Daoy (cell line): ENCODE data around the gene ADAP1. TPM values are rescaled to one million over a fixed set of nuclear protein-coding genes. Genes with fewer than 3 reads are reported as not detected.

Experiments used
- DNase-seq: peaks from one replicate; pipeline ENCODE4 v3.0.0-alpha.2; 2015; ENCODE audit warnings: low read depth
- total RNA-seq: library from RNA; depleted of rRNA; stranded (reverse); fragments of >200 nt; shearing (Covaris generic); gene quantifications from 2 replicates; pipeline ENCODE4 v1.2.3, GENCODE V29; 2014

The ADAP1 gene
- total RNA-seq, 1 experiment from 2014 or later = 1.3 TPM

- DNase-seq = peak; percentile 60
Observed at GRCh38 chr7:988963-989529, 34.6 kb upstream of the ADAP1 start.

GRCh38 chr7:988426-988911 is 34.0 kb upstream of the ADAP1 start:
- peak; percentile 44 for DNase-seq

- DNase-seq = no peak
Observed at GRCh38 chr7:987909-988308, 33.4 kb upstream of the ADAP1 start.

GRCh38 chr7:986766-987751 is 32.6 kb upstream of the ADAP1 start:
- no peak for DNase-seq

GRCh38 chr7:985915-986741 is 31.6 kb upstream of the ADAP1 start:
- peak; percentile 71 for DNase-seq

GRCh38 chr7:985127-985416 is 30.6 kb upstream of the ADAP1 start:
- no peak for DNase-seq

GRCh38 chr7:984361-985126 is 30.1 kb upstream of the ADAP1 start:
- DNase-seq = peak; percentile 16

- DNase-seq = no peak
Observed at GRCh38 chr7:983616-984071, 29.2 kb upstream of the ADAP1 start.

- no peak for DNase-seq
Observed at GRCh38 chr7:983004-983615, 28.6 kb upstream of the ADAP1 start, which contains the start of gene CYP2W1. CYP2W1 (plus strand) TSS chr7:983181; CDS start chr7:983212, 31 bp downstream.

- no peak for DNase-seq
Observed at GRCh38 chr7:982511-983003, 28.1 kb upstream of the ADAP1 start.

GRCh38 chr7:981793-982510 is 27.5 kb upstream of the ADAP1 start:
- DNase-seq = no peak

- peak; percentile 13 for DNase-seq
Observed at GRCh38 chr7:979886-980571, 25.5 kb upstream of the ADAP1 start.

GRCh38 chr7:979151-979550 is 24.7 kb upstream of the ADAP1 start:
- DNase-seq = no peak

- DNase-seq = no peak
Observed at GRCh38 chr7:978416-979091, 24.1 kb upstream of the ADAP1 start.

- DNase-seq = no peak
Observed at GRCh38 chr7:978049-978346, 23.5 kb upstream of the ADAP1 start.

GRCh38 chr7:977326-978048 is 23.0 kb upstream of the ADAP1 start:
- peak; percentile 25 for DNase-seq

- no peak for DNase-seq
Observed at GRCh38 chr7:976901-977325, 22.4 kb upstream of the ADAP1 start.
